Measurements from ENCODE around the gene TCF7.

Gene TCF7

DNA sequence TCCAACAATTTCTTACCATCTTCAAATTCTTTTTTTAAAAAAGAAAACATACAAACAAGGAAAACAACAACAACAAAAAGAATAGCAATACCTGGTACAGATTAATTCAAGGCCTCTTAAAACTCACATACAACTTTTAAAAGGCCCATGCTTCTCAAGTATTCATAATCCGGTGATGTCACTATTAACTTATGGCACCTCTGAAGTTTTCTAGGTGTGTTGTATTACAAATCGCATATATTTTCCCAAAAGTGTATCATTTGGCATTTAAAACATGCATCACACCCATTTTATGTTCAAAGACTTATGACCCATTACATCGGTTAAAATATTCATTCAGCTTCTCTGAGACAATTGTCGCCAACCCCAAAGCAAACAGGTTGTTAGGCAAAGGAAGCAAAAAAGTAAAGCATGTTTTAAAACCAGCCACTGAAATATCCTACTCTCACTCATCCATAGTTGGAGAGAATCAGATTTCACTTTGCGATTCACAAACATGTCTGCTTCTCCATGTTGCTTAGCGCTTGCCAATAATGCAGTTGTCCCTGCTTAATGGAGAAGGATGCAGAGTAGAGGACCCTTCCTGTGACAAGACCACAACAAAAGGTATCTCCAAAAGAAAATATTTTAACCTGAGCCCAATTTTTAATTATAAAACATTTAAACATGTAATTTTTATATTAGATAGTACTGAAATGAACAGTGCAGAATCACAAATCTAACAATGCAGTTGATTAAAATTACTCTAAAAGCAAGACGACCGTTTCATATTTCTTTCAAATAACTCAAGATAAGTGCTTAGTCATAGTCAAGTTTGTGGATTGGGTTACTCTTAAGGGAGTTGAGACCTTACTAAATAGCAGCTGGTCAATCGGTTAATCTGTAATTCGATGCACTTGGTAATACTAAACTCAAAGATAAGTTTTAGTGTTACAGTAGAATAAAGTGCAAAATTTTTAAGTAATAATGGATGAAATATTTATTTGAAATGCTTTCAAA lies 60.7 kb downstream of the TCF7 start:
- WGBS, 2 experiments (ENCODE audit: insufficient coverage in 2 of 2): 20 to 33% methylated on average over 1 to 6 of the region's 10 CpGs

DNA sequence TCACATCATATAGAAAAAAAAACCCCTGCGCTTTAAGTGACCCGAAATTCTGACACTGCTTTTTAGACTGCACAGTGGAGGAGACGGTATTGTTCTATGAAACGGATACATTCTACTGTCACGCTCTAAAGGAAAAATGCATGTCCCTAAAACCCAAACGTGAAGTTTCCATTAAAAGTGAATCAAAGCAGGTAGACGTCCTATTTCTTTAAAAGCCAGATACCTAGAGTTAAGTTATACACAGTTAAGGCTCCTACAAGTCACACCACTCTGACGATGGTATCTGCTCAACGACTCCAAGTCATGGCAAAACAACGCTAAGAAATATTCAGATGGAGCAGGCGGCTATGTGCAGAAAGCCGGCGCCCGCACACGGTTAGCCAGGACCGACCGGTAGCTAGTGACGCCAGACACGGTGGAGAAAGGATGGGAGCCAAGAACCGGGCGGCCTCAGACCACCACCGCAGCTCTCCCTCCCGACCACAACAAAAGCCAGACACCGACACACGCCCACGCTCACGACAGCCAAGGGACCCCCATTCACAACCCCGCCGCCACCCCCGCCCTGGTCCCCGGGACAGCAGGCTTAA lies 61.5 kb downstream of the TCF7 start:
- Histone ChIP-seq H3K36me3 (ENCODE audit: control insufficient read depth, insufficient read depth, low read length) (peaks cover 31% of the 10 kb centered on the region), H3K9me3 (ENCODE audit: control insufficient read depth, low read length) (no peaks in the 10 kb centered on the region), H3K4me3 (ENCODE audit: extremely low read depth, insufficient read depth, low read length, poor library complexity, severe bottlenecking) (peak overlapping the region; percentile 98), H3K4me1 (ENCODE audit: control insufficient read depth, insufficient read depth, low read length, poor library complexity, severe bottlenecking) (no peaks in the 10 kb centered on the region), H3K27ac (ENCODE audit: low read depth, low read length, severe bottlenecking) (peak overlapping the region; percentile 100)
- 0 to 1% methylated on average over 11 to 21 of the region's 31 CpGs for WGBS, 2 experiments (ENCODE audit: insufficient coverage in 2 of 2)

More for the DNA sequence above, 60.7 kb downstream of the TCF7 start:
- Histone ChIP-seq H3K9me3 (ENCODE audit: control insufficient read depth, low read length) (no peaks in the 10 kb centered on the region), H3K27ac (ENCODE audit: low read depth, low read length, severe bottlenecking) (peak overlapping the region; percentile 100), H3K36me3 (ENCODE audit: control insufficient read depth, insufficient read depth, low read length) (peaks cover 40% of the 10 kb centered on the region), H3K4me1 (ENCODE audit: control insufficient read depth, insufficient read depth, low read length, poor library complexity, severe bottlenecking) (no peaks in the 10 kb centered on the region), H3K4me3 (ENCODE audit: extremely low read depth, insufficient read depth, low read length, poor library complexity, severe bottlenecking) (peak overlapping the region; percentile 98)

DNA sequence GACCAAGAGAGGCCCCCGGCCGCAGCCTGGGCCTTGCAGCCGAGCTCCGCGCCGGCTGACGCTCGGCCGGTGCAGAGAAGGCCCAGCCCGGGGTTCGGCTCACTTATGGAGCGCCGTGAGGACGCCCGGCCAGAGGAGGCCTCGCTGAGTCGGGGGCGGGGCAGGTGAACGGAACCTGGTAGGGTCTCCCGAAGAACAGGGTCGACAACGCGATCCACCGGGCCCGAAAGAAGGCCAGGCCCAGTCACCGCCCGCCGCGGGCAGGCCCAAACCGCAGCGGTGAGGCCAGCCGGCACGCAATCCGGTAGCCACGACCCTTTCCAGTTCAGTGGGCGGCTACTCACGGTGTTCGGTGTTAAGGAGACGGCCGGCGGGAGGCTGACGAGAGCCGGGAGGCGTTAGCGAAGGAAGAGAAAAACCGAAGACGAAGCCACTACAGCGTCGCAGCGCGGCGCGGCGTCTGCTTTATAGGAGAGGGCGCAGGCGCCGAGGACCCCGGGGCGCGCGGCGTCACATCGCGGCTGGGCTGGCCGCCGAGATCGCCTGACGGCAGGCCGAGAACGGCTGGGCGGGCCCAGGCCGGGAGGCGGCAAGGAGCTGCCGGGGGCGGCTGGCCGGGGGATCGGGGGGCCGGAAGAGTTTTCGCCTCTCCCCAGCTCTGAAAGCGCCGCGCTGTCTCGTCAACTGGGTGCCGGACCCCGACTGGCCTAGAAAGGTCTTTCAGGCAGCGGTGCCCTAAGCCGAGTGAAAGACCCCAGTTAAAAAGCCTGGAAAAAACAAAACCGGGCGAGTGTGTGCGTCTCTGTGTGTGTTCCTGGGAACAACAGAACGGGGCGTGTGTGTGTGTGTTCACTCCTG lies 62.3 kb downstream of the TCF7 start, which contains the start of gene SKP1:
TSS of gene SKP1 (minus strand) at position 440 of the 858 bp plus-strand sequence. CDS start 2,928 bp downstream, outside the sequence.
- 0% methylated on average over 72 to 88 of the region's 92 CpGs for WGBS, 2 experiments (ENCODE audit: insufficient coverage in 2 of 2)
- Histone ChIP-seq H3K27ac (ENCODE audit: low read depth, low read length, severe bottlenecking) (peak within 1 kb of the TSS; percentile 100), H3K4me1 (ENCODE audit: control insufficient read depth, insufficient read depth, low read length, poor library complexity, severe bottlenecking) (no peaks in the 10 kb centered on the region), H3K4me3 (ENCODE audit: extremely low read depth, insufficient read depth, low read length, poor library complexity, severe bottlenecking) (peak within 1 kb of the TSS; percentile 98), H3K36me3 (ENCODE audit: control insufficient read depth, insufficient read depth, low read length) (peaks cover 24% of the 10 kb centered on the region), H3K9me3 (ENCODE audit: control insufficient read depth, low read length) (no peaks in the 10 kb centered on the region)

GRCh38 chr5:134177369-134178095 lies 63.1 kb downstream of the TCF7 start:
- peak overlapping the region; percentile 100 for H3K27ac ChIP-seq (ENCODE audit: low read depth, low read length, severe bottlenecking)
- H3K4me1 ChIP-seq (ENCODE audit: control insufficient read depth, insufficient read depth, low read length, poor library complexity, severe bottlenecking): no peaks in the 10 kb centered on the region
- H3K9me3 ChIP-seq (ENCODE audit: control insufficient read depth, low read length): no peaks in the 10 kb centered on the region
- peaks cover 16% of the 10 kb centered on the region for H3K36me3 ChIP-seq (ENCODE audit: control insufficient read depth, insufficient read depth, low read length)
- H3K4me3 ChIP-seq (ENCODE audit: extremely low read depth, insufficient read depth, low read length, poor library complexity, severe bottlenecking): peak overlapping the region; percentile 98
- WGBS, 2 experiments (ENCODE audit: insufficient coverage in 2 of 2): 59 to 65% methylated on average over 12 to 17 of the region's 29 CpGs

- WGBS, 2 experiments (ENCODE audit: insufficient coverage in 2 of 2): 89 to 94% methylated on average over 2 to 3 of the region's 3 CpGs
- Histone ChIP-seq H3K4me1 (ENCODE audit: control insufficient read depth, insufficient read depth, low read length, poor library complexity, severe bottlenecking) (no peaks in the 10 kb centered on the region), H3K4me3 (ENCODE audit: extremely low read depth, insufficient read depth, low read length, poor library complexity, severe bottlenecking) (no peak overlapping the region), H3K27ac (ENCODE audit: low read depth, low read length, severe bottlenecking) (no peak overlapping the region), H3K36me3 (ENCODE audit: control insufficient read depth, insufficient read depth, low read length) (peaks cover 11% of the 10 kb centered on the region), H3K9me3 (ENCODE audit: control insufficient read depth, low read length) (no peaks in the 10 kb centered on the region)
These were observed 63.6 kb downstream of the TCF7 start for GRCh38 chr5:134178096-134178419.

- Histone ChIP-seq H3K4me1 (ENCODE audit: control insufficient read depth, insufficient read depth, low read length, poor library complexity, severe bottlenecking) (no peaks in the 10 kb centered on the region), H3K9me3 (ENCODE audit: control insufficient read depth, low read length) (no peaks in the 10 kb centered on the region), H3K36me3 (ENCODE audit: control insufficient read depth, insufficient read depth, low read length) (no peaks in the 10 kb centered on the region), H3K4me3 (ENCODE audit: extremely low read depth, insufficient read depth, low read length, poor library complexity, severe bottlenecking) (no peak overlapping the region), H3K27ac (ENCODE audit: low read depth, low read length, severe bottlenecking) (no peak overlapping the region)
These were observed 69.0 kb downstream of the TCF7 start for GRCh38 chr5:134183481-134183880.

DNA sequence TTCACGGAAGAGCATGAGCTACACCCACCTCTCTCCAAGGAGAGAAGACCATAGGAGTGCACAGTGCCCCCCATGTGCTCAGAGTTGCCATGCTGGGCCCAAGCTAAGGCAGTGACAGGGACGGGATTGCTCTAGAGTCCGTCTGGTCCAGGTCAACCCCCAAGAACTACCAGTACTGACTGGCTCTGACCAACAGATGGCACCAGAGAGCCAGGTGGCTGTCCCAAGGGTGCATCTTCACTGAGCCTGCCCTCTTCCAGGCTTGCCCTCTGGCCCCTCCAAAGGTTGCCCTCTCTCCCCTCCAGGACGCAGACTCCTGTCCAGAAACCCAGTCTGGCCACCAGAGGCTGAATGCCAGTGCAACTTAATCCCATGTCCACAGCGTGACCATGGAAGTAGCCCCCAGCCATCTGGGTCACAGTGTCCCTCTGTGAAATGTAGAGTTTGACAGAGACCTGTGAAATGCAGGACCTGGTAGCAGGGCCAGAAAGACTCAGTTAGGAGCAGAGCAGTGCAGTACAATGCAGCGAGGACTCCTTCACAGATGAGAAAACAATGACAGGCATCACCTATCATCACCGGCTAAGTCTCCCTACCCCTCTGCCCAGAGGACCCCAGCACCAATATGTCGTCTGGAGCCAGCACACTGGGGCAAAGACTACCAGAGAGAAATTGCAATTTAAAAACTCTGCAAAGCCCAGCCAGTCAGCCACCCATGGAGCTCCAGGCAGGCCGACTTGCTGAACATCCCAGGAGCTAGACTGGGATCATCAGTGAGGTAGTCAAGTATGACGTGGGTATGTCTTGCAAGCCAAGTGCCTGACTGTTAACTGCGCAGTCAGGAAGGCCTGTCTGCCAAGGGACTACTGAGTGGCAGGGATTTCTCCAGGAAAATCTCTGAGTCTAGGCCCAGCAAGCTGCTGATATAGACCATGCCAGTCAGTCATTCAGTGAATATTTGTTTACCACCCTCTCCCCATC lies 70.0 kb downstream of the TCF7 start:
- WGBS, 2 experiments (ENCODE audit: insufficient coverage in 2 of 2): 58 to 67% methylated on average over 9 to 11 of the region's 11 CpGs
- no peaks in the 10 kb centered on the region for H3K36me3 ChIP-seq (ENCODE audit: control insufficient read depth, insufficient read depth, low read length)
- H3K27ac ChIP-seq (ENCODE audit: low read depth, low read length, severe bottlenecking): no peak overlapping the region
- H3K4me3 ChIP-seq (ENCODE audit: extremely low read depth, insufficient read depth, low read length, poor library complexity, severe bottlenecking): no peak overlapping the region
- no peaks in the 10 kb centered on the region for H3K4me1 ChIP-seq (ENCODE audit: control insufficient read depth, insufficient read depth, low read length, poor library complexity, severe bottlenecking)
- no peaks in the 10 kb centered on the region for H3K9me3 ChIP-seq (ENCODE audit: control insufficient read depth, low read length)

DNA sequence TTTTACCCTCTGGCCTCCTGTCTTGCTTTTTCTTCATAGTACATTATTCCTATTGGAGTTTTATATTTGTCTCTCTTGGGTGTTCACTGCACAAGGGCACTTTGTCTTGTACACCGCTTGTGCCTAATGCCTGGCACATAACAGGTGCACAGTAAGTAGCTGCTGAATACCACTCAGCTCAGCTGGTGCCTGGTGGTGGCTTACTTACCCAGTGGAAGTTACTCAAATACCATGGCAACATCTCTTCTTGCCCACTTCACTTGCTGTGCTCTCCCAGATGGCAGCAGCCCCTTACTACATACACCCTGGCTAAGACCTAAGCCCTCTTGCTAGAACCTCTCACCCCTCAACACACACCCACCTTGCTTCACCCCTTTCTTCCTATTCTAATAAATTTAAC lies 73.6 kb downstream of the TCF7 start:
- Histone ChIP-seq H3K9me3 (ENCODE audit: control insufficient read depth, low read length) (no peaks in the 10 kb centered on the region), H3K36me3 (ENCODE audit: control insufficient read depth, insufficient read depth, low read length) (no peaks in the 10 kb centered on the region), H3K4me1 (ENCODE audit: control insufficient read depth, insufficient read depth, low read length, poor library complexity, severe bottlenecking) (no peaks in the 10 kb centered on the region), H3K4me3 (ENCODE audit: extremely low read depth, insufficient read depth, low read length, poor library complexity, severe bottlenecking) (no peak overlapping the region), H3K27ac (ENCODE audit: low read depth, low read length, severe bottlenecking) (no peak overlapping the region)
- WGBS, 2 experiments (ENCODE audit: insufficient coverage in 2 of 2): 83 to 100% methylated on average over 1 of the region's 1 CpG

DNA sequence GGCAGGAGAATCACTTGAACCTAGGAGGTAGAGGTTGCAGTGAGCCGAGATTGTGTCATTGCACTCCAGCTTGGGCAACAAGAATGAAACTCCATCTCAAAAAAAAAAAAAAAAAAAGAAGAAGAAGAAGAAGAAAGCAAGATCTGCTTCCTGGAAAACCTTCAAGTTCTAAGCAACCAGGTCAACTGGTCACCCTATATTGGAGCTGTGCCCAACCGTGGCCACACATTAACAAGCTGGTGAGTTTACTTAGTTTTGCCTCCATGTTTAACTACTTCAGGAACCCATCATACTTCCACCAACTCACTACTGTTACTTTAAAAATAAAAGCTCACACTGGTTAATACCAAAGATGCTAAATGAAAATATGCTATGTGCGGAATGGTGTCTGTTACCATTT lies 74.5 kb downstream of the TCF7 start:
- Histone ChIP-seq H3K36me3 (ENCODE audit: control insufficient read depth, insufficient read depth, low read length) (no peaks in the 10 kb centered on the region), H3K4me1 (ENCODE audit: control insufficient read depth, insufficient read depth, low read length, poor library complexity, severe bottlenecking) (no peaks in the 10 kb centered on the region), H3K9me3 (ENCODE audit: control insufficient read depth, low read length) (no peaks in the 10 kb centered on the region), H3K4me3 (ENCODE audit: extremely low read depth, insufficient read depth, low read length, poor library complexity, severe bottlenecking) (no peak overlapping the region), H3K27ac (ENCODE audit: low read depth, low read length, severe bottlenecking) (no peak overlapping the region)
- 100% methylated on average over 1 of the region's 3 CpGs; no CpG with 5 or more reads in 1 of the 2 experiments for WGBS, 2 experiments (ENCODE audit: insufficient coverage in 2 of 2)
